ENCODE results near the gene PNRC2.
"Not testable (repeated sequence)": the region's sequence is repeated elsewhere in the genome, so short reads cannot be mapped to it uniquely, and the experiment has no call there.

Gene PNRC2

DNA sequence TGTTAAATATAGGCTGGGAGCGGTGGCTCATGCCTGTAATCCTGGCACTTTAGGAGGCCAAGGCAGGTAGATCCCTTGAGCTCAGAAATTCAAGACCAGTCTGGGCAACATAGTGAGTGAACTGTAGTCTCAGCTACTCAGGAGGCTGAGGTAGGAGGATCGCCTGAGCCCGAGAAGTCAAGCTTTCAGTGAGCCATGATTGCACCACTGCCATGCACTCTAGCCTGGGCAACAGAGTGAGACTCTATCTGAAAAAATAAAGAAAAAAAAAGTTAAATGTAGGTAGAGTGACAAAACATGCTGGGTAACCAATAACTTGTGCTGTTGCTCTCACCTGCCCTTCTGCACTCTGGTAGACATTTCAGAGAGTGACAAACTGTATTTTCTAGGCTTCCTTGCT is 45.5 kb downstream of the PNRC2 start:
- DNase-seq (ENCODE audit: extremely low spot score) = no peak
- POLR2A ChIA-PET = no interaction called here
- CTCF ChIA-PET = no interaction called here
- TF ChIP-seq, protein P1, sequence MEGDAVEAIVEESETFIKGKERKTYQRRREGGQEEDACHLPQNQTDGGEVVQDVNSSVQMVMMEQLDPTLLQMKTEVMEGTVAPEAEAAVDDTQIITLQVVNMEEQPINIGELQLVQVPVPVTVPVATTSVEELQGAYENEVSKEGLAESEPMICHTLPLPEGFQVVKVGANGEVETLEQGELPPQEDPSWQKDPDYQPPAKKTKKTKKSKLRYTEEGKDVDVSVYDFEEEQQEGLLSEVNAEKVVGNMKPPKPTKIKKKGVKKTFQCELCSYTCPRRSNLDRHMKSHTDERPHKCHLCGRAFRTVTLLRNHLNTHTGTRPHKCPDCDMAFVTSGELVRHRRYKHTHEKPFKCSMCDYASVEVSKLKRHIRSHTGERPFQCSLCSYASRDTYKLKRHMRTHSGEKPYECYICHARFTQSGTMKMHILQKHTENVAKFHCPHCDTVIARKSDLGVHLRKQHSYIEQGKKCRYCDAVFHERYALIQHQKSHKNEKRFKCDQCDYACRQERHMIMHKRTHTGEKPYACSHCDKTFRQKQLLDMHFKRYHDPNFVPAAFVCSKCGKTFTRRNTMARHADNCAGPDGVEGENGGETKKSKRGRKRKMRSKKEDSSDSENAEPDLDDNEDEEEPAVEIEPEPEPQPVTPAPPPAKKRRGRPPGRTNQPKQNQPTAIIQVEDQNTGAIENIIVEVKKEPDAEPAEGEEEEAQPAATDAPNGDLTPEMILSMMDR (IDR thresholded peaks at IDR 0.05; ENCODE audit: control extremely low read depth, extremely low read depth, low read depth, missing control alignments) = no peak

DNA sequence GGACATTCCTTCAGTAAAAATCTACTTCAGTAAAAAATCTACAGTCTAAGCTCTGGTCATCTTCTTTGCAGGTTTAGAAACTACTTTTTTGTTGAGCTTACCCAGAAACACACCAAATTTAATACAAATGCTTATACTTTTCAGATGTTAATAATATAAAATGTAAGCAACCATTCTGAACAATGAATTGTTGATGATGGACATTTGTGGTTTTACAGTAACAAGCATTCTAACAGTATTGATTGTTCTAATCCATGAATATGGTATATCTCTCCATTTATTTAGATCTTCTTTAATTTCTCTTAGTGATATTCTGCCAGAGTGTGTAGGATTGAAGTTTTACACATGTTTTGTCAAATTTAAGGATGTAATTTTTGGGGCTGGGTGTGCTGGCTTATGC is 47.5 kb downstream of the PNRC2 start:
- DNase-seq (ENCODE audit: extremely low spot score) = no peak
- ChIA-PET POLR2A (no interaction called here), CTCF (interaction anchor here (1.4 kb wide), 1 partner anchor 21 kb away, joined by 4 read pairs; no protein-coding TSS in a partner anchor)
- TF ChIP-seq, protein P1 (IDR thresholded peaks at IDR 0.05; ENCODE audit: control extremely low read depth, extremely low read depth, low read depth, missing control alignments) = no peak

DNA sequence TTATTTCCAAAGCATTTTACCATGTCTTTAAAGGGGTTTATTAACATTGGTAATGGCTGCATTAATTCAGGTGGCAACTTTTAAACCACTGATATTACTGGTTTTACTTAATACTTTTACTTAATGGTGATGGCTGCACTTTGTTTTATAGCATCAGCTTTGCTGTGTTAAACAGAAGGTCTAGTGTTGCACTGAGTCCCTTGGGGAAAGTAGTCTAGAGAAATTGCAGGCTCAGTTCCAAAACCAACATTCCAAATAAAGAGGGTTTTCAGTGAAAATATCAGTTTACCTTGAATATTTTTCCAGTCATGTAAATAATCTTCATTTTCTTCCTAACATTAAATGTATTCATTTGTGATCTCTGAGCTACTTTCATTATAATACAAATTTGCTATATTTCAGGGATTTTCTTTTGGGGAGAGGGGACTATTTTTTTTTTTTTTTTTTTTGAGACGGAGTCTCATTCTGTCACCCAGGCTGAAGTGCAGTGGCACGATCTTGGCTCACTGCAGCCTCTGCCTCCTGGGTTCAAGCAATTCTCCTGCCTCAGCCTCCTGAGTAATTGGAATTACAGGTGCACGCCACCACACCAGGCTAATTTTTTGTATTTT is 49.1 kb downstream of the PNRC2 start:
- CTCF ChIA-PET = not testable (repeated sequence)

DNA sequence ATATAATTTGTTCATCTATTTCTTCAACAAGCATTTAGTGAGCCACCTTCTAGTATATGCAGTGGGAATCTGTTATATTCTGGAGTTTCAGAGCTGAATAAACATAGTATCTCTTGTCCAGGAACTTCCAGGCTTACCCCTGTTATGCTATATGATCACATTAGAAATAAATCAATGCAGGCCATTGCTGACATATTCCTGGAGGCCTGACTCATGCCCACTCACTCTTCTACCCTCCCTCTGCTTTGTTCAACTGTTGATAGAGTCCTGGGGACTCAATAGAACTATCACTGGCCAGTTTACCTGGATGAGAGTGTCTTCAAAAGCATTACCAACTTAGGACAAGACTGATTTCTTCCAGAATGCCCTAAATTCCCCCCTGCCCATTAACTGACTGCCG is 49.8 kb downstream of the PNRC2 start:
- POLR2A ChIA-PET = no interaction called here
- TF ChIP-seq, protein P1 (IDR thresholded peaks at IDR 0.05; ENCODE audit: control extremely low read depth, extremely low read depth, low read depth, missing control alignments) = no peak
- CTCF ChIA-PET = interaction anchor here (1.4 kb wide), 1 partner anchor 19 kb away, joined by 4 read pairs; no protein-coding TSS in a partner anchor
- no peak for DNase-seq (ENCODE audit: extremely low spot score)

More for the DNA sequence above, 49.1 kb downstream of the PNRC2 start:
- DNase-seq (ENCODE audit: extremely low spot score); POLR2A ChIA-PET: not testable (repeated sequence)

DNA sequence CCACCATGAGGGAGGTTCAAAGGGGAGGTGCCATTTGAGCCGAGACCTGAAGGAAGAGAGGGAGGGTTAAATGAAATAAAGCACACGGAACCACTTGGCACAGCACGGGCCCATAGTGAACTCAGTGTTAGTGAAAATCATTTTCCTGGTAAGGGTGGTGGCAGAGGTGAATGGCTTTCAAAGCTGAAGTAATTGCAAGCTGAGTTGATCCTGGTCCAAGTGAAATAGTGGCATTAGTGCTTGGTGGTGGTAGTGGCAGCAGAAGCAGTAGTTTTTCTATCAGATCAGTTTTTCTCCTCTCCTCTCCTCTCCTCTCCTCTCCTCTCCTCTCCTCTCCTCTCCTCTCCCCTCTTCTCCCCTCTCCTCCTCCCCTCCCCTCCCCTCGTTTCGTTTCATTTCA is 51.0 kb downstream of the PNRC2 start:
- ChIA-PET POLR2A (no interaction called here), CTCF (interaction anchor here (1.4 to 1.8 kb wide), 2 partner anchors 11 to 17 kb away, joined by 4 to 6 read pairs; no protein-coding TSS in a partner anchor)
- TF ChIP-seq, protein P1 (IDR thresholded peaks at IDR 0.05; ENCODE audit: control extremely low read depth, extremely low read depth, low read depth, missing control alignments) = no peak
- no peak for DNase-seq (ENCODE audit: extremely low spot score)

DNA sequence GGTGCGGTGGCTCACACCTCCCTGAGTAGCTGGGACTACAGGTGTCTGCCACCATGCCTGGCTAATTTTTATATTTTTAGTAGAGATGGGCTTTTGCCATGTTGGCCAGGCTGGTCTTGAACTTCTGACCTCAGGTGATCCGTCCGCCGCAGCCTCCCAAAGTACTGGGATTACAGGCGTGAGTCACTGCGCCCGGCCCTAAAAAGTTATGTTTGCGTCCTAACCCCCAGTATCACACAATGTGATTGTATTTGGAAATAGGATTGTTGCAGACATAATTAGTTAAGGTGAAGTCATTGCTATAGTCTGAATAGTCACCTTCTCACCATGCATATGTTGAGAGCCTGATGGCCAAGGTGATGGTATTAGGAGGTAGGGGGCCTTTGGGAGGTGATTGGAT is 53.2 kb downstream of the PNRC2 start:
- POLR2A ChIA-PET; CTCF ChIA-PET; DNase-seq (ENCODE audit: extremely low spot score): not testable (repeated sequence)

Data from GM10248 (cell line).